Femur (tissue), 1 donor: ENCODE measurements around the gene BEND3.

Source experiments
- DNase-seq: peaks from one replicate; pipeline ENCODE4 v3.0.0-alpha.2; 2017

The BEND3 gene

DNA sequence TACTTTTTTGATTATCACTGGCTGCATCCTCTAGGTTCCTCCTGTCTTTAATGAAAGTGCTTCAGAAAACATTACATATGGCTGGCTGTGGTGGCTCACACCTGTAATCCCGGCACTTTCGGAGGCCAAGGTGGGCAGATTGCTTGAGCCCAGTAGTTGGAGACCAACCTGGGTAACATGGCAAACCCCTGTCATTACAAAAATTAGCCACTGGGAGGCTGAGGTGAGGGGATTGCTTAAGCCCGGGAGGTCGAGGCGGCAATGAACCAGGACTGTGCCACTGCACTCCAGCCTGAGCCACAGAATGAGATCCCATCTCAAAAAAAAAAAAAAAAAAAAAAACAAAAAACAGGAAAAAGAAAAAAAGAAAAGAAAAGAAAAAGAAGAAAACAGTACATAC is 35.3 kb downstream of the BEND3 start:
- no peak for DNase-seq

GRCh38 chr6:107079429-107079828 is 35.9 kb downstream of the BEND3 start:
- no peak for DNase-seq

- no peak for DNase-seq
Measured at GRCh38 chr6:107077710-107078109, 37.6 kb downstream of the BEND3 start.

DNA sequence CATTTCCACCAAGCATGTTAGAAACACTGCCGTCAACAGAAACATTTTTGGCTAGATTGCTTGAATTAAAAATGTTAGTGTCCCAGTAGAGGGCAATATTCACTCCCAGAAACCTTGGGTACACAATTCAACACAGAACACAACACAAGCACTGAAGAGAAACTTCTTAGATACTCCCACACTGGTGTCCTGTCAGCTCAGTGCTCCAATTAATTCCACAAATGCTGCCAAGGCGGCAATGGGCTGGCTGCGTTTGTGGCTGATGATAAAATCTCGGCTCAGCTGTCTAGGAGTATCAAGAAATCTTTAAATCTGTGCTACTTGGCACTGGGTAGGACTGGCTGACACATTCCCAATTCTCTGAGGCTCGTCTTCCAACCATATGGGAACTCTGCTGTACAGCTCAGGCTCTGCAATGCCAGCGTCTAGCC is 39.3 kb downstream of the BEND3 start:
- DNase-seq = peak; percentile 66

DNA sequence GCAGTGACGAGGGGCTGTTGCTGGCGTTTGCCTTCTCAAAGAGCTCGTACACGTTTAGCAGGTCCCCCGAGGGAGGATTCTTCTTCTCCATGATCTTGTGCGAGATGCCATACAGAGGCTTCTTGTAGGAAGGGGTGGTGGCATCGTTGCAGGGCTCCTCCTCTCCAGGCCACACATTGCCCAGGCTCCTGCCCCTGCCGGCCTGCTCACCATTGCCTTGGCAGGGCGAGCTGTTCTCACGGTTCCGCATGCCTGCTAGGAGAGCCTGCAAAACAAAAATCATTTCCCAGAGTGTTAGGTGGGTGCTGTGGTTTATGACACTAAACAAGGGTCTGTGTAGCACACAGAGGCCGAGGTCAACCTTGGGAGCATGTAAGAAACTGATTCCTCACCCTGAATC is 44.6 kb downstream of the BEND3 start:
- no peak for DNase-seq

DNA sequence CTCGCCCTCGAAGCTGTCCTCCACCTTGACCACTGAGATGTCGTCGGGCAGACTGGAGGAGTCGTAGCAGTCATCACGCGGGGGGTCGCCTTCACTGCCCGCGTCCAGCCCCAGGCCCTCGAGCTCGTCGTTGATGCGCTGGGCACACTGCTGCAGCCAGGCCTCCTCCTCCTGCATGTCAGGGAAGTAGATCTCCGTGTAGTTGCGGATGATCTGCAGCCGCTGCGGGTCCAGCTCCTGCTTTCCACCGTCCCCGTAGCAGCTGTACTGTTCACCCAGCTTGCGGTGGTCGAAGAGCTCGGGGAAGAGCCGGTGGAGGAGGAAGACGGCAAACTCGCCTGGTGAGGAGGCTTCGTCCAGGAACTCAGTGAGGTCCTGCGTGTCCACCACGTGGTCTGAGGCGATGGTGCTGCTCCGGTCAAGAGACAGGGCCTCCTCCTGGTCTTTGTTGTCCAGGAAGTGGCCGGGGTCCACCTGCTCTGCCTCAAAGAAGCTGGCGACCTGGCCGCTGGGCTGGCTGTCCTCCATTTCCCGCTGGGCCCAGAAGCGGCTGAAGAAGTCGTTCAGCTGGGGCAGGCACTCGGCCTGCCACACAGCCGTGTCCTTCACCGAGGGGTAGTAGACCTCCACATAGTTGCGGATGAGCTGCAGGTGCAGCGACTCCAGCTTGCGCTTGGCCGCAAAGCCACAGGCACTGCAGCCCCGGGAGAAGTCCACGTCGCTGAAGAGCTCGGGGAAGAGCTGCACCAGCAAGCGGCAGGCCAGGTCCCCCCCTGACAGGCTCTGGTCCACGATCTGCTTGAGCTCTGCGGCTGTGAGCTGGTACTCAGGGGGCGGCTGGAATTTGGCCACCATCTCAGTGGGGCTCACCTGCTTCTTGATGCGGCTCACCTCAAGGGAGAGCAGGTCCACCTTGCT is 45.4 kb downstream of the BEND3 start:
- no peak for DNase-seq

GRCh38 chr6:107068691-107069630 is 46.4 kb downstream of the BEND3 start:
- DNase-seq = no peak

- no peak for DNase-seq
Measured at GRCh38 chr6:107066697-107067659, 48.3 kb downstream of the BEND3 start.

DNA sequence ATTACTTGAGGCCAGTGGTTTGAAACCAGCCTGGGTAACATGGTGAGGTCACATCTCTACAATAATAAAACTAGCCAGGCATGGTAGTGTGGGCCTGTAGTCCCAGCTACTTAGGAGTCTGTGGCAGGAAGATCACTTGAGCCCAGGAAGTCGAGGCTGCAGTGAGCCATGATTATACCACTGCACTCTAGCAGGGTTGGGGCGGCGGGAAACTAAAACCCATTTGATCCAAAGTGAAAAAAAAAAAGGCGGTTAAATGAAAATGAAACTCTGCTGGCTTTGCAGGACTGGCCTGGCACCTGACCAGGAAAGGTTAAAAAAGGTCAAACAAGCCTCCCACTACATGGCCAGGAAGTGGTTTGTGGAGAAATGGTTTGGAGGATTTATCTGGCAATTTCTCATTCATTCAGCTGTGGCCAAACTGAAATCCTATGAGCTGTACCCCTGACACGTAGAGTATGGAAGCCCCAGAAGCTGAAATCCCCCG is 50.7 kb downstream of the BEND3 start:
- DNase-seq = peak; percentile 75

DNA sequence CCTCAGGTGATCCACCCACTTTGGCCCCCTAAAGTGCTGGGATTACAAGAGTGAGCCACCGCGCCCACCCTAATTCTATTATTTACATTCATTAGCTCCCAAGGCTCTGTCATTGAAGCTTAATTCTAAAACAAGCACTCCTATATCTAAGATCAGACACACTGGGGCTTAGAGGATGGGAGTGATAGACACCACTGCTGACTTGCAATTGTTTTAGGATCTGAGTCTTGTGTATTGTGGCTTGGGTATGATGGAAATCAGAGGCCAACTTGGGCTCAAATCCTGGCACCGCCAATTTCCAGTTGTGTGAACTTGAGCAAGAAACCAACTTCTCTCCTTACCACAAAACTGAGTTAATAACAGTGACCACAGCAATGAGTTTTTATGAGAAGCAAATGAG is 52.6 kb downstream of the BEND3 start:
- no peak for DNase-seq

- DNase-seq = no peak
Measured at GRCh38 chr6:107061125-107062020, 53.9 kb downstream of the BEND3 start.

DNA sequence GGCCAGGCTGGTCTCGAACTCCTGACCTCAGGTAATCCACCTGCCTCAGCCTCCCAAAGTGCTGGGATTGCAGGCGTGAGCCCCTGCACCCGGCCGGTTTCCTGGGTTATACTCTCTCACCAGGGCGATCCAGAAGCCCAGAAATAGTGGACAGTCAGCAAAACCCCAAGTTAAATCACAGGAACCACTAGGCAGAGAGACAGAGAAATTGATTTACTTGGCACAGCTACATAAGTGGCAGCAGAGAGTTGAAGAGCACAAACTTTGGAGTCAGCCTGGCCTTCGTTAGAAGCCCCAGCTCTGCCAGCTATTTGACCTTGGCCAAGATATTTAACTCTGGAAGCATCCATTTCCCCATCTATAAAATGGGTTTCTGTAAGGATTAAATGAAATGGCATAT is 54.6 kb downstream of the BEND3 start:
- no peak for DNase-seq

GRCh38 chr6:107059606-107060005 is 55.7 kb downstream of the BEND3 start:
- no peak for DNase-seq

DNA sequence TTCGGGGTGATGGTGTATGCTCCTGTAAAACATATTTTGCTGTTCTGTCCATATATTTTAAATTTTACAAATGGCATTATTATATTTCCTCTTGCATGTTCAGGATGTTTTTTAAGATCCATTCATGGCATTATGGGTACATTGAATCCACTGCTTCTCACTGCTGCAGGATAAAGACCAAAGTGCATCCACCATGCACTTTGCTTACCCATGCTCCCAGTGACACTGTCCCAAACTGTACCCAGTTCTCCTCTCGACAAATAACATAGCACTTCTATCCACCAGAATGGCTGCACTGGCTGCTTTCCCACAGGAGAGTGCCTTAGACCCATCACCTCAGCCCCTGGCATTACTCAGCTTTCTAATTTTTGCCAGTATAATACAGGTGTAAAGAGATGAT is 57.6 kb downstream of the BEND3 start:
- DNase-seq = no peak

GRCh38 chr6:107056796-107057195 is 58.5 kb downstream of the BEND3 start:
- DNase-seq = no peak

DNA sequence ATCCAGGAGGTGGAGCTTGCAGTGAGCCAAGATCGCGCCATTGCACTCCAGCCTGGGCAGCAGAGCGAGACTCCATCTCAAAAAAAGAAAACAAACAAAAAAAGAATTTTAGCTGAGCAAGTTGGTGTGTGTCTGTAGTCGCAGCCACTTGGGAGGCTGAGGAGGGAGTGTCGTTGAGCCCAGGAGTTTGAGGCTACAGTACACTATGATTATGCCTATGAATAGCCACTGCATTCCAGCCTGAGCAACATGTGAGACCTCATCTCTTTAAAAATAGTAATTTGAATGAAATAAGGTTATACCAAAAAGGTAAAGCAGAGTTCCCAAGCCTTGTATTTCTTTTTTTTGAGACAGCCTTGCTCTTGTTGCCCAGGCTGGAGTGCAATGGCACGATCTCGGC is 67.5 kb downstream of the BEND3 start:
- DNase-seq = no peak

- DNase-seq = peak; percentile 32
Measured at GRCh38 chr6:107045826-107046675, 69.3 kb downstream of the BEND3 start.

- no peak for DNase-seq
Measured at GRCh38 chr6:107033126-107033525, 82.2 kb downstream of the BEND3 start.

- no peak for DNase-seq
Measured at GRCh38 chr6:107032051-107032450, 83.3 kb downstream of the BEND3 start.

GRCh38 chr6:107030151-107030550 is 85.2 kb downstream of the BEND3 start:
- DNase-seq = no peak
